Measurements from ENCODE around the gene EMILIN2. TPM values are rescaled to one million over a fixed set of nuclear protein-coding genes. Genes with fewer than 3 reads are reported as not detected.
"Not testable (repeated sequence)": the region's sequence is repeated elsewhere in the genome, so short reads cannot be mapped to it uniquely, and the experiment has no call there.

EMILIN2 gene
- total RNA-seq, 6 donors from 2014 or later: 31.9 to 59.2 (median 43.6) TPM

GRCh38 chr18:2912357-2913299, 65.8 kb downstream of the EMILIN2 start:
- Histone ChIP-seq H3K4me3 (no peak overlapping the region), H3K4me1 (peaks cover 8 to 14% (median 9%) of the 10 kb centered on the region in 4 donors), H3K9me3 (no peaks in the 10 kb centered on the region), H3K27me3 (no peaks in the 10 kb centered on the region), H3K36me3 (peaks cover 19 to 77% (median 53%) of the 10 kb centered on the region in 4 donors), H3K27ac (no peak overlapping the region)
- 92 to 94% methylated on average over 18 to 29 of the region's 29 CpGs for WGBS, 2 donors
- no peak for ATAC-seq (ENCODE audit: low FRiP score in 2 of 2)
- DNase-seq: peak in 1 of 2 donors; percentile 58
- TF ChIP-seq POLR2A (IDR thresholded peaks at IDR 0.05) (no peak), EP300 (IDR thresholded peaks at IDR 0.05) (no peak), POLR2AphosphoS5 (IDR thresholded peaks at IDR 0.05) (no peak), CTCF (IDR thresholded peaks at IDR 0.05) (no peak)

- peaks cover 19 to 83% (median 56%) of the 10 kb centered on the region in 4 donors for H3K36me3 ChIP-seq
- ATAC-seq (ENCODE audit: low FRiP score in 2 of 2) (no peak), DNase-seq (peak in 1 of 2 donors; percentile 50)
- H3K27me3 ChIP-seq: no peaks in the 10 kb centered on the region
- TF ChIP-seq EP300 (IDR thresholded peaks at IDR 0.05): no peak
- no peak for TF ChIP-seq POLR2A (IDR thresholded peaks at IDR 0.05)
- no peak for TF ChIP-seq POLR2AphosphoS5 (IDR thresholded peaks at IDR 0.05)
- H3K27ac ChIP-seq: no peak overlapping the region
- WGBS, 2 donors: 91 to 96% methylated on average over 10 to 17 of the region's 17 CpGs
- no peaks in the 10 kb centered on the region for H3K9me3 ChIP-seq
- H3K4me3 ChIP-seq: no peak overlapping the region
- peaks cover 4 to 15% (median 9%) of the 10 kb centered on the region in 4 donors for H3K4me1 ChIP-seq
These were observed 66.7 kb downstream of the EMILIN2 start for GRCh38 chr18:2913398-2914005.

GRCh38 chr18:2914185-2914880, 67.5 kb downstream of the EMILIN2 start:
- H3K27me3 ChIP-seq: no peaks in the 10 kb centered on the region
- no peak overlapping the region for H3K27ac ChIP-seq
- no peaks in the 10 kb centered on the region for H3K9me3 ChIP-seq
- H3K4me3 ChIP-seq: no peak overlapping the region
- 82 to 89% methylated on average over 12 to 17 of the region's 17 CpGs for WGBS, 2 donors
- peaks cover 4 to 15% (median 9%) of the 10 kb centered on the region in 4 donors for H3K4me1 ChIP-seq
- DNase-seq: no peak
- H3K36me3 ChIP-seq: peaks cover 19 to 86% (median 62%) of the 10 kb centered on the region in 4 donors
- TF ChIP-seq EP300 (IDR thresholded peaks at IDR 0.05) (no peak), POLR2AphosphoS5 (IDR thresholded peaks at IDR 0.05) (no peak), POLR2A (IDR thresholded peaks at IDR 0.05) (no peak), CTCF (IDR thresholded peaks at IDR 0.05) (no peak)
- ATAC-seq (ENCODE audit: low FRiP score in 2 of 2): peak in 1 of 2 donors; percentile 5

- 92% methylated on average over 11 of the region's 11 CpGs for WGBS, 2 donors
- Histone ChIP-seq H3K27me3 (no peaks in the 10 kb centered on the region), H3K27ac (no peak overlapping the region), H3K9me3 (no peaks in the 10 kb centered on the region), H3K36me3 (peaks cover 20 to 86% (median 62%) of the 10 kb centered on the region in 4 donors), H3K4me3 (no peak overlapping the region), H3K4me1 (peaks cover 4 to 15% (median 9%) of the 10 kb centered on the region in 4 donors)
- TF ChIP-seq POLR2AphosphoS5 (IDR thresholded peaks at IDR 0.05): peak in 1 of 2 donors; percentile 1
- no peak for TF ChIP-seq CTCF (IDR thresholded peaks at IDR 0.05)
- TF ChIP-seq EP300 (IDR thresholded peaks at IDR 0.05): no peak
- no peak for TF ChIP-seq POLR2A (IDR thresholded peaks at IDR 0.05)
- DNase-seq: peak in 1 of 2 donors; percentile 30
- peak in 1 of 2 donors; percentile 14 for ATAC-seq (ENCODE audit: low FRiP score in 2 of 2)
These were observed 68.1 kb downstream of the EMILIN2 start for GRCh38 chr18:2914881-2915240.

GRCh38 chr18:2915486-2915885, 68.7 kb downstream of the EMILIN2 start:
- ATAC-seq (ENCODE audit: low FRiP score in 2 of 2); DNase-seq; H3K9me3 ChIP-seq: not testable (repeated sequence)

More at GRCh38 chr18:2915486-2915885, 68.7 kb downstream of the EMILIN2 start:
- 92 to 96% methylated on average over 16 of the region's 16 CpGs for WGBS, 2 donors
- not testable (repeated sequence) for H3K4me3 ChIP-seq, H3K27me3 ChIP-seq, H3K27ac ChIP-seq
- Histone ChIP-seq H3K36me3 (peaks cover 26 to 86% (median 63%) of the 10 kb centered on the region in 4 donors), H3K4me1 (peaks cover 4 to 15% (median 9%) of the 10 kb centered on the region in 4 donors)
